Stimulated activated CD4-positive, alpha-beta T cell treated with anti-CD3 and anti-CD28 coated beads, Interleukin-12 subunit alpha, Interleukin-12 subunit beta, amount 100 ng/mL, for 4 hours (primary cell): ENCODE measurements around the gene CYSRT1.
A peak's percentile ranks its signal among the peaks of the same experiment; 100 is the strongest.

Experiments
- DNase-seq: peaks from one replicate; pipeline ENCODE4 v3.0.0-alpha.2; 2020

Gene CYSRT1, protein sequence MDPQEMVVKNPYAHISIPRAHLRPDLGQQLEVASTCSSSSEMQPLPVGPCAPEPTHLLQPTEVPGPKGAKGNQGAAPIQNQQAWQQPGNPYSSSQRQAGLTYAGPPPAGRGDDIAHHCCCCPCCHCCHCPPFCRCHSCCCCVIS

DNA sequence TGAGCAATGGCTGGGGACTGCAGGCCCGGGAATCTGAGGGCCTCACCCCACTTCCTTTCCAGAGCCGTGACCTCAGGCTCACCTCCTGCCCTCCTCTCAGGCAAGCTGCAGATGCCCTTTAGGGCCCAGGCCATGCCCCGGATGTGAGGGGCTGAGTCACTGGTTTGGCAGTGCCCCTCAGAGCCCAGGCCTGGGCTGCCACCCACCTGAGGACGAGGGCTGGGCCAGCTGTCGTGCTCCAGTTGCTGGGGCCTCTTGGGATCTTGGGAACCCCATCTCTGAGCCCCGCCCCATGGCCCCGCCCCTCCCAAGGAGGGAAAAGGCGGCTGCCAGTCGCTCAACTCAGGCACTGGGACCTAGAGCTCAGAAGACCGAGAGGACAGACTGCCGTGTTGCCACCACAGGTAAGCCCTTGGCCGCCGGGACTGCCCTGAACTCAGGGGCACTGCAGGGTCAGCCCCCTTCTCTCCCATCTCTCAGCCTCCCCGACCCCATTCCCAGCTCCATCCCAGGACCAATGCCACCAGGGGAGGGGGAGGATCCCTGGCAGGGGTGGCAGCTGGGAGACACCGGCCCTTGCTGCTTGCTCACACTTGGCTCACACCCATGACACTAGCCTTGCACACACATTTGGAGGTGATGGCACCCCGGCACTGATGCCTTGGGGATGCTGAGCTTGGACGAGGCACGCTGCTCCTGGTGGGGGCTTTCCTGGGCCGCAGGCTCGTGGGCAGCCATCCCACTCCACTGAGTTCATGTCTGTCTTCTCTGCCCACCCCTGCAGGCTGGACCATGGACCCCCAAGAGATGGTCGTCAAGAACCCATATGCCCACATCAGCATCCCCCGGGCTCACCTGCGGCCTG, at the start of gene CYSRT1:
CYSRT1 (plus strand) TSS at position 345 of the 865 bp plus-strand sequence; CDS start at position 793, 448 bp downstream.
- DNase-seq: no peak

DNA sequence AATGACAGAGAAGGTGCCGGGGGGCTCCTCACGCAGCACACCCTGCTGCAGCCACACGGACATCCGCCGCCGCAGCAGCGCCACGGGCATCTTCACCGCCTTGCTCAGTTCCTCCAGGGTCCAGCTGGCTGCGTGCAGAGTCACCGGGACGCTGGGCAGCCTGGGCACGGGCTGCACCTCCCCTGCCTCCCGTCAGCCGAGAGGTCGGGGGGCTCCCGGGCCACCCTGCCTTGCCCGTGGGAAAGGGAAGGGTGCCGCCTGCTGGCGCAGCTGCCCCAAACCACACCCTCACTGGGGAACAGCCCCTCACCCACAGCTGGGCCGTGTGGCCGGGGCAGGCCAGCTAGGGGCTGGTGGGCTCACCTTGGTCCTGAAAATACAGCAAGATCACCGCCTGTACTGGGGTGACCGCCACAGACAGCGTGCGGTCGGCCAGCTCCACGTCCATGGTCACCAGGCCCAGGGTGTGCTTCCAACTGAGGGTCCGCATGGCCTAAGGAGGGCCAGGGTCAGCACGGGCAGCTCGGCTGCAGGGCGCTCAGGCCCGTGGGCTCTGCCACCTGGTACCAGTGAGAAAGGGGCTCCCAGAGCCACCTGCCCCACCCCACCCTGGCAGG, 49.5 kb upstream of the CYSRT1 start:
- no peak for DNase-seq

DNA sequence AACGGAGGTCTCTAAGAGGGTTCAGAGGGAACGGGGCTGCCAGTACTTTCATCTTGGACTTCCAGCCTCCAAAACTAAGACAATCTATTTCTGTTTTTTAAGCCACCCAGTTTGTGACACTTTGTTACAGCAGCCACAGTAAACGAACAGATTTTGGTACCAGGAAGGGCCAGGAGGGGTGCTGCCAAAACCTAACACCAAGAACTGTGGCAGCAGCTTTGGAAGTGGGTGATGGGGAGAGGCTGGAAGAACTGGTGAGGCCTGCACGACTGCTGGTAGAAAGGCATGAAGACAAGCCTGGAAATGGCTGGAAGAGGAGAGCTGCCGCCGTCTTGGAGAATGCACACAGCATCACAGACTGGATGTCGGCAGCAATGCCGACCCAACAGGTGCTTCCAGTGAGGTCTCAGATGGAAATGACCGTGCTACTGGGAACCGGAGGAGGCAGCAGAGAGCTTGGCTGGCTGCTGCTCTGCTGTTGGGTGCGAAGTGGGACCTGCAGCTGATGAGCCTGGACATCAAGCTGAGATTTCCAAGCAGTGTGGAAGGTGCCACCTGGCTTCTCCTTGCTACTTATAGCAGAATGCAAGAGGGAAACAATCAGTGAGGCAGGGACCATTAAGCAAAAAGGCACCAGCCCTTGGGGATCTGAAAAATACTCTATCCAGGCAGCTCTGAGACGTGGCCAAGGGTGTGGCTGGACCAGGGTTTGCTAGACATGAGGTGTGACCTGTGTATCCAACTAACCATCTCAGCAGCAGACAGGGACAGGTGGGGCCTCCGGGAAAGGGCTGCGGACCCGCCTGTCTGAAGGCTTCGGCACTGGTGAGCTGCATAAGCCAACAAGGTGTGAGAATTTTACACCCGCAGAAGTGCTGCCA, 48.4 kb upstream of the CYSRT1 start:
- no peak for DNase-seq

DNA sequence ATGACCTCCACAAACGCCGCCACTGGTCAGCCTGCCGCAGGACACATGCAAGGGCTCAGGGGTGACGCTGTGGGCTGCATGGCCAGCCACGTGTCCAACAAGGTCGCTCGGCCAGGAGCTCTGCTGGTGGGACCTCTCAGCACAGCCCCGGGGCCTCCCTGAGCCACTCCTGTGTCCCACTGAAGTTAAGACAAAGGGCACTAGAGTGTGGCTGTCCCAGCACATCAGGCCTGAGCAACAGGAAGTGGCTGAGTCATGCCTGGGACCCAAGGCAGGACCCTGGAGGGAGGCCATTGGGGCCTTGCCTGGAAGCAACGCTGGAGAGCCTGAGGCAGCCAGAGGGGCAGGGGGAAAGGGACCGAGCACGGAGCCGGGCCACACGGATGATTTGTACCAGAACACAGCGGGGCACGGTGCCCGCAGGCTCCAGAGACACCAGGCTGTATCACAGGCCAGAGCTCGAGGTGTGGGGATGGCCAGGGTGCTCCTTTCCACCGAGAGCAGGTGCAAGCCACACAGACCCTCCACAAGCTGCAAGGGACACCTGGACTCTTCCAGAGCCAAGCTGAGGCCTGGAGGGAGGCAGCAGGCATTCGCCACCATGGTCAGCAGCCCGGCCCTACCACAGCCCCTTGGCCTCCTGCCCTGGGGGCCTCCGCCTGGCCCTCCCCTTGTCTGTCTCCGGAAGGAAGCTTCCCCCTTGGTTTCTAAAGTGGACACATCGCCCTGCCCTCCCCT, 46.6 kb upstream of the CYSRT1 start:
- DNase-seq: no peak

DNA sequence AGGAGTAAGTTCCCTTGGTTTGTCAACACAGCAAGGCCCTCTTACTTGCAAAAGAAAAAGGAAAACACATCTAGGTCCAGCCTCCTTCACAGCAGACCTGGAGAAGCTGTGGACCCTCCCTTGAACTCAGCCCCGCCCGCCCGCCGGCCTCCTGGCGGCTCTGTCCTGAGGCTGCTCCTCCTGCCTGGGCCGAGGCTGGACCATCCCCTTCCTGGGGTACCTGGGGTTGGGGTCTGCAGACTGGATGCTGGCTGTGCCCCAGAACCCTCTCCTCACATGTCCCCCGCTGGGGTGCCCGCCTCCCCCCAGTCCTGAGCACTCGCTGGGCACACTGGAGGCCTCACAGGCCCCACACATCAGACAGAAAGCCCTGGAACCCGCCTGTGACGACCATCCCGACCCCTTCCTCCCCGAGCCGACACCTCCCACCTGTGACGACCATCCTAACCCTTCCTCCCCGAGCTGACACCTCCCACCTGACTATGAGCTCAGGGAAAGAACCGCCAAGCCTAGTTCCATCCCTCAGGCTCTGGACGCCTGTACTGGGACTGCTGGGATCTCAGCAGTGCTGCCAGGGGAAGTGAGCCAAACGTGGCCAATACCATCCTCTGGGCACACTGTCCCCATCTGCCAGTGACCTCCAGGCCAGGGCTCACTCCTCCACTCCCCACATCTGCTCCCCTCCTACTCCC, 45.9 kb upstream of the CYSRT1 start:
- no peak for DNase-seq

DNA sequence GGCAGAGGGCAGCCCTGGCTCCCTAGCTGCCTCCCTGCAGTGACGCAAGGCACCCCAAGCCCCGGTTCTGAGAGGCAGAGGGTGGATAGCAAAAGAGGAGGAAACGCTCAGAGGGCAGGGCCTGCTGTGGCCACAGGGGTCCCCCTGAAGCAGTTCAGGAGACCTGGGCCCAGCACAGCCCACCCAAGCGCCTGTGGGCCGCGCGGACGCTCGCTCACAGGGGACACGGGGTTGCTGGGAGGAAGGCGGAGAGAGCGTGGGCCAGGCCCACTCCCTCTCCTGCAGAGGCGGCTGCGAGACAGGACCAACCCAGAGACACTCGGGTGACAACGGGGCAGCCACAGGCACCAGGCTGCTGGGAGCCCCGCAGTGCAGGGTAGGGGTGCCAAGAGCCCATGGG, 45.2 kb upstream of the CYSRT1 start:
- no peak for DNase-seq

DNA sequence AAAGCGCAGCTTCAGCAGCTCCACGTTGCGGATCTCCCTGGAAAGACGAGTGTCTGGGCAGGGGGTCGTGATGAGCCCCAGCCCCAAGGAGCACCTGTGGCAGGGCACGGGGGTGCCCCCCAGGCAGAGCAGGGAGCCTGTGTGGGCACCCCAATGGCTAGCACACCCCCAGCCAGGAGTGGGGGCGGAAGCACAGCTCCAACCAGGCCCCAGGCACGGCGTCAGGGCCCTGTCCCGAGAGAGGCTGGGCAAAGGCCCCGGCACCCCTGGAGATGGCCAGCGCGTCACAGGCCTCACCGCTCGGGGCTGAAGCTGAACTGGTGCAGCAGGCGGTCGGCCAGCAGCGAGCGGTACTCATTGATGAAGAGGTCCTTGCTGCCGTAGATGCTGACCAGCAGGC, 44.5 kb upstream of the CYSRT1 start:
- no peak for DNase-seq

DNA sequence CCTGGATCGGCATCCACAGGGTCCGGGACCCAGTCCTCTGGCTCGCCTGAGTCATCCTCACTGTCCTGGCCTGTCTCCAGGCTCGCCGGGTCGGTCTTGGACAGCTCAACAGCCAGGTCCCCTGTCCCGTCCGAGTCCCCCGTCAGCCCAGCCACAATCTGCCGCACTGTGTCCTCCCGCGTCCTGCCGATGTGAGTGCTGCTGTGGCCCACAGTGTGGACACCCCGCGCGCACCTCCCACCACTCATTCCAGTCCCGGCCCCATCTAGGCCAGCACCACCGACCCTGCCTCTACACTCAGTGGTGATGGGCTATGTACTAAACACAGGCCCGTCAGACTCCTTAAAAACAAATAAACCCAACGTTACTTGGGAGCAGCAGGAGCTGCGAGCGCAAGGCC, 43.3 kb upstream of the CYSRT1 start:
- no peak for DNase-seq

DNA sequence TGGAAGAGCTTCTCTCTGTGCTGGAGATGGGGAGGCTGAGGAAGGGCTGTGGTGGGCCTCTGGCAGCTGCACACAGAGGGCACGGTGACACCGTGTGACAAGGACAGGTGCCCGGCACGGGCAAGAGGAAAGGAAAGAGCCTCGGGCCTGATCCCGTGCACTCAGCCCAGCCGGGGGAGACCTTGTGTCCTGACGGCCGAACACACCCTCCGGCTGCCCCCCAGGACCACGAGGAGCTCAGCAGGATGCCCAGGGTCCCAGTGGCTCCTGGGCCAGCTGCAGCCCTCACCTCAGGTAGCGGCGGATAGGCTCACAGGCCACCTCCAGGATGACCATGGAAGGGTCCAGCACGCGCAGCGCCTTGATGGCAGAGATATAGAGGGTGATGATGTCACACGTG, 42.1 kb upstream of the CYSRT1 start:
- DNase-seq: no peak

DNA sequence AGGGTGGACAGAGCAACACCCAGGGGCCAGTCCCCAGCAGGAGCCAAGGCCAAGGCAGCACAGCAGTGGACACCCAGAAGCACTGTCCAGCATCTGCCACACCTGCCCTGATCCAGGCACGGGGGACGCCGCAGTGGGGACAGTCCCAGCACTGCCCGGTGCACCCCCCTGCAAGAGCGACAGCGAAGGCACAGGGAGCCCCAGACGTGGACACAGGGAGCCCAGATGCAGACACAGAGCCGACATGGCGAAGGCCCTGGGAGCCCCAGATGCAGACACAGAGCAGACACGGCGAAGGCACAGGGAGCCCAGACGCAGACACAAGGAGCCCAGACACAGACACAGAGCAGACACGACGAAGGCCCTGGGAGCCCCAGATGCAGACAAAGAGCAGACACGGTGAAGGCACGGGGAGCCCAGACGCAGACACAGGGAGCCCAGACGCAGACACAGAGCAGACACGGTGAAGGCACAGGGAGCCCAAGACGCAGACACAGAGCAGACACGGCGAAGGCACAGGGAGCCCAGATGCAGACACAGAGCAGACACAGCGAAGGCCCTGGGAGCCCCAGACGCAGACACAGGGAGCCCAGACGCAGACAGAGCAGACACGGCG, 40.9 kb upstream of the CYSRT1 start:
- DNase-seq: no peak

DNA sequence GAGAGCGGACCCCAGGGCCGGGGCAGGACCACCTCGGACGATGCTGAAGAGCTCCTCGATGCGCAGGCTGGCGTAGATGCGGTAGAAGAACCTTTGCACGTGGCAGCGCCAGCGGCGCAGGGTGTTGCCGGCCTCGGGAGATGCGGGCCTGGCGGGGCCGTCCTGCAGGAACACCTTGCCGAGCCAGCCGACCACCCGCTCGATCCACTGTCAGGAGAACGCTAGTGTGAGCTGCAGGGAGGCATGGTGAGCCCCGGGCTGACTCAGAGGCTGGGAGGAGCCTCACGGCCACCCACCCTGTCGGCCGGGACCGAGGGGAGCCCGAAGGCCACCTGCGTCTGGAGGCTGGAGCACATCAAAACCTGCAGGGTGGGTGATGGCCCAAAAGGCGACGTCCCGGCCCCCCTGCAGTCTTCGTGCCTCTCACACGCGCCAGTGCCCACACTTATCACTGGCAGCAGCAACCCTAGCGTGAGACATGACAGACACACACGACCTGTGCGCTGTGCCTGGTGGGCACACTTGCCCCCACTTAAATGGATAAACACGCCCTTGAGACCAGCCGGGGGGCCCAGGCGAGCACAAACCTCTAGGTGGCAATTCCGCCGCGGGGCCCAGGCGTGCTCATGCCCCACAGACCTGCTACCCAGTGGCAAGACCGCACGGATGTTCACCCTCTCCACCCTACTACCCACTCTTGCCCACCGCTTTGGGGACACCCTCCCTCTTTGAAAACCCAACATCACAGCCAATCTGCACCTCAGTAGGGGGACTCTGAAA, 39.9 kb upstream of the CYSRT1 start:
- no peak for DNase-seq

DNA sequence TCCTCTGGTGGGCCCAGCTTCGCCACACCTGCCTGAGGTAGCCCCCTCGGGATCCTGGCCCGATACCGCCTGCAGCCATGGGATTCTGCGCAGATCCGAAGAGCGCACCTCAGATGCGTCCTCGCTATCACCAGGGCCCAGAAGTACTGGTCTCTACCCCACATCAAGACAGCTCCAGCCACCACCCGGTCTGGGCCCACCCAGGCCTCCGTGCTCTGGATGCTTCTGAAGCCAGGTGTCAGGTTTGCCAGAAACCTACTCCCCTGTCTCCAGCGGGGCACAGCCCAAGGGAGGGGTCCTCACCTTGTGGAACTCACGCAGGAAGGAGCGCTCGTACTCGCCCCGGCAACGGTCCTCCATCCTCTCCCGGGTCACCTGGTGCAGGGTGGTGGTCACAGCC, 39.1 kb upstream of the CYSRT1 start:
- no peak for DNase-seq

DNA sequence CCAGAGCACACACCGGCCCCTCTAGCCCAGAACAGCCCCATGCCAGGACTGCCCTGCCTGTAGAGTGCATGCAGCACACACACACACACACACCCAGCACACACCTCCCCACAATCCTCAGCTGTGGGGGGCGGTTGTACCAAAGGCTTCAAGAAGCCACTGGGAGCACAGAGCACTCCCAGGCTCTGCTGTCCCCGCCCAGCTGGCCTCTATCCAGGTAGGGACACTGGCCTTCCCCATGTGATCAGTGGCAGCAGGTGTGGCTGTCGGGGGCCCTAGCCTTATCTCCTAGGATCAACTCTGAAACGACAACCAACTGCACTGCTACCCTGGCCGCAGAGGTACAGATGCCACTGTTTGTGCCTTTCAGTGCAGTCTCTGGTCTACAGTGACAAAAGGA, 38.6 kb upstream of the CYSRT1 start:
- no peak for DNase-seq

DNA sequence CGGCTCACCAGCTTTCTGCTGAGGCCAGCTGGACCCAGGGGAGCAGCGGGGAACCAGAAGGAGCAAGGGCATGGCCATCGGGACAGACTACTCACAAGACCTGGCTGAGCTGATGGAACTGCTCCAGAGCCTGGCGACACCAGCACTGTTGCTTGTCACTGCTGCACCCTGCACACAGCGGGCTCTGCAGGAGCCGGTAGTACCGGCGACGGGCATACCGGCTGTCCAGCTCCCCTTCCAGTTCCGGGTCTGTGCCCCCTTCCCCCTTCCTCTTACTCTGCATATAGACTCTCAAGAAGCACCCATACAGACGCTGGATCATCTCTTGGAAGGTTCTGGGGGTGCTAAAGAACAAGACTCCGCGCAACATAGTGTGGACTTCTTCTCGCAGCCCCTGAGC, 37.6 kb upstream of the CYSRT1 start:
- no peak for DNase-seq

DNA sequence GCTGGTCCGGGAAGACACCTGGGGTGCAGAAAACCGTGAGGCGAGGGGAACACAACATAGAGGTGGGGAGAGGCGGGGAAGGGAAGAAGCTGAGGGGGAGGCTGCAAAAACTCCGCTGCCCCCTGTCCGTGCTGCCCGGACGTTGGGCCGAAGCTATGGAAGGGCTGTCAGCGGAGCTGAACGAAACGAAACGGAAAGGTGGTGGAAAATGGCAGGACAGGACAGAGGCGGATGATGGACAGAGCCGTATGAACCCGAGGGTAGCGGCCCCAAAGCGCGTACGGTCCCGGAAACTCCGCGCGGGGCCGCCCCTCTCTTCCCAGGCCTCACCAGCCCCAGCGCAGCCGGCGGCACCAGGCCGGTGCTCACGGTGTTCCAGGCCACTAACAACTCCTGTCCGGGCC, 36.9 kb upstream of the CYSRT1 start:
- no peak for DNase-seq

DNA sequence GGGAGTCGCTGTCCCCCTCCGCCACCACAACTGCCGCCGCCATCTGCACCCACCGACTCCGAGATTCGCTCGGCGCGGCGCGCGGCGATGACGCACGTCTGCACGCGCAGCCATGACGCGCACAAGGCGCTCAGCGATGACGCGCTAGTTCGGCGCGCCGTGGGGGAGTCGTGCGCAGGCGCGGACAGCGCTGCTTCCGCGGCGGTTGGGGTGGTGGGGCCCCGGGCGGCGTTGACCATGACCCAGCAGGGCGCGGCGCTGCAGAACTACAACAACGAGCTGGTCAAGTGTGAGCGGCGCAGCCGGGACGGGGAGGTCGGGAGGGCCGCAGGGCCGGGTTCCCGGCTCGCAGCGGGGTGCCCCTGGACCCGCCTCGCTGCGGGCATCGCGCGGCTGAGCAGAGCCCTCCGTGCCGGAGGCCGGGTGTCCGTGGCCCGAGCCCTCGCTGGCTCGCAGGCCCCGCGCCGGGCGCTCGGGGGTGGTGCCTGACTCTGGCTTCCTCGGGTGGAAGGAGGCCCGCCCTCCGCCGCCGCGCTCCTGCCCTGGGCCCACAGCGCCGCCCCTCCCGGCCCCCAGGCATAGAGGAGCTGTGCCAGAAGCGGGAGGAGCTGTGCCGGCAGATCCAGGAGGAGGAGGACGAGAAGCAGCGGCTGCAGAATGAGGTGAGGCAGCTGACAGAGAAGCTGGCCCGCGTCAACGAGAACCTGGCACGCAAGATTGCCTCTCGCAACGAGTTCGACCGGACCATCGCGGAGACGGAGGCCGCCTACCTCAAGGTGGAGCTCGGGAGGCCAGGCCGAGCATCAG, 36.3 kb upstream of the CYSRT1 start, which contains the start of the genes ANAPC2 and SSNA1:
ANAPC2 (minus strand) TSS at position 71 of the 807 bp plus-strand sequence; CDS start at position 43, 28 bp downstream.
SSNA1 (plus strand) TSS at position 187 of the 807 bp plus-strand sequence; CDS start at position 238, 51 bp downstream.
- peak; percentile 94 for DNase-seq

DNA sequence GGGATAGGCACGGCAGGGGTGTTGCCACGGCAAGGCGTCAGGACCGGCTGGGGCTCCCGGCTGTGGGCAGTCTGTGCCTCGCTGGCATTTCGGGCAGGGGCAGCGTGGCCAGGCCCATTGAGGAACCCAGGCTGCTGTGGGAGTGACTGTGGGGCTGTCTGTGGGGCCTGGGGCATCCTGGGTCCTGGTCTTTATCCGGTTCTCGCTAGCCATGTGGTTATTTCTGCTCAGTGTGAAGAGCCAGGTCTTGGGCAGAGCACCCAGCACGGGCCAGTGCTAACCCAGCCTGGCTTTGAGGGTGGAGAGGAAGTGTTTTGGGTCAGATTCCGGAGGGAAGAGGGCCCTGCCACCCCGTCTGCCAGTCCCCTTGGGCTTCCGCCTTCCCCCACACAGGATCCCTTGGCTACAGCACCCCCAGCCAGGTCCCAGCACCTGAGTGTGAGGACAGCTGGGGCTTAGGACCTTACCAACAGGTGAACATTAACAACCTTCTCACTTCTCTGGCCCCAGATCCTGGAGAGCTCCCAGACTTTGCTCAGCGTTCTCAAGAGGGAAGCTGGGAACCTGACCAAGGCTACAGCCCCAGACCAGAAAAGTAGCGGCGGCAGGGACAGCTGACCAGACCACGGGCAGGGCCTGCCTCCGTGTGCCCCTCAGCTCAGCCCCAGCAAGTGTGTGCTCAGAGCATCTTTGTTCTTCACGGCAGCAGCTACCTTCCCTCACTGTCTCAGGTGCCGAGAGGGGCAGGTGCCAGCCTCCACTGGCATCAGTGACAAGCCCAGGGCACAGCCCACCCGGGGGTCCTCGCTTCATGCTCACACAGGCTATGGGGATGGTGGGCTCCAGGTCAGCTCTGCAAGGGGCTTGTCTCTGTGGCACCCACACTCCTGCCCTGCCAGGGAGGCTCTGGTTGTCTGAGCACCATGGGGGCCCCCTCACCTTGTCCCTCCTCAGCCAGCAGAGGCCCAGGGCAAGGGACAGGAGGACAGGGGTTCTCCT, 35.4 kb upstream of the CYSRT1 start:
- DNase-seq: no peak

DNA sequence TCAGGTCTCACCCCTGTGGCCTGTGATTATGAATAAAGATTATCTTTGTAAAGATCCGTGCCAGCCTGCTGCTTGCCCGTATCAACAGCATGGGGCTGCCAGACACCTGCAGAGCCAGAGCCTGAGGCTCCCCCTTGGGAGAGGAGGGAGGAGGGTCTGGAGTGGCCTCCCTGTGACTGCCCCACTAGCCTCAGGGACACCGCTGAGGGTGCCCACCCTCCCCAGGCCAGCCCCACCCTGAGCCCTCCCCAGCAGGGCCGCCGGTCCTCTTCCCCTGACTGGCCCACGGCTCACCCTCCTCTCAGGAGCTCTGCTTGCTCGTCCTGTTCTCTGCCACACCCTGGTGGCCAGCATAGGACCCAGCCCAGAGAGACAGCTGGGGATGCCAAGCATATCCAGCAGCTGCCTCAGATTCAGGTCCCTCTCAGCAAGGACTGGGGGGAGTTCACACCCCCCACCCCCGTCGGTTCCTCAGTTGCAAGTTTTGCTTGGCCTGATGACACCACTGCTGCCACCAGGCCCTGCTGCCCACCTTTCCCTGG, 34.6 kb upstream of the CYSRT1 start:
- no peak for DNase-seq
